GM18499 (cell line): ENCODE measurements around the gene GRK3.
"Not testable (repeated sequence)": the region's sequence is repeated elsewhere in the genome, so short reads cannot be mapped to it uniquely, and the experiment has no call there.

Experiments used
- ATAC-seq: cut with Tn5 transposase; IDR thresholded peaks from one replicate; pipeline ENCODE4 v1.9.1; 2021; ENCODE audit warnings: moderate number of reproducible peaks; ENCODE audit not compliant: insufficient read depth, unreplicated experiment

Gene GRK3

DNA sequence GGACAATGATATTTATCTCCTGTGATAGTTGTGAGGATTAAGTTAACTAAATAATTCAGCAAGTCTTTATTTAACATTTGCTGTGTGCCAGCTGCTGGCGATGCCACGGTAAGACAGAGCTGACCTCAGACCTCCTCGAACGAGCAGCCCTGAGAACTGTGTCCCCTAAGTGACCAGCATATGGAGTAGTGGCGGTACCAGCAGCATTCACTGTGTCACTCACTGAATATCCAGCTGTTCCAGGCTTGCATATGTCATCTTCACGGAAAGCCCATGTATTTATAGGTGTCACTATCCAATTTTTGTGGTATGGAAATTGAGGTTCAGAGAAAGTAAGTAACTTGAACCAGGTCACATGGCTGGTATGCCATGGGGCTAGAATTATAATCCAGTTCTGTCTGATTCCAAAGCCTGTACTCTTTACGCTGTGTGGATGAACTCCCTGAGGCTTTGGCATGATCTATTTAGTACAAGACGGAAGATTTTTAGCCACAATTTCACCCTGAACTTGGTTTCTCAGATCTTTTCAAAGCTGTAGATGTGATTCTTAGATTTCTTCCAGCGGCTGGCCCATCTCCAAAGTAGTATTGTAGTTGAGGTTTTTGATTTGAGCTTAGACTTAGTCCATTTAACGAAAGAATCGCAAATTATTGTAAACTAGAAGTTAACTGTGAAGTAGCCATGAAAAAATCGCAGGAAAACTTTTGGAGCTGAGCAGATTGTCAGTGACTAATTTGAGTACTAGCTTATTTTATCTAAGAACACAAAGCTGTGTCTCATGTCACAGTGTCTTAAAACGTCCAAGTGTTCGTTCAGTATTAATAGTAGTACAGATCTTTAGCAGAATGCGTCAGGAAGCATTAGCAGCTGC is 128.2 kb downstream of the GRK3 start:
- no peak for ATAC-seq

DNA sequence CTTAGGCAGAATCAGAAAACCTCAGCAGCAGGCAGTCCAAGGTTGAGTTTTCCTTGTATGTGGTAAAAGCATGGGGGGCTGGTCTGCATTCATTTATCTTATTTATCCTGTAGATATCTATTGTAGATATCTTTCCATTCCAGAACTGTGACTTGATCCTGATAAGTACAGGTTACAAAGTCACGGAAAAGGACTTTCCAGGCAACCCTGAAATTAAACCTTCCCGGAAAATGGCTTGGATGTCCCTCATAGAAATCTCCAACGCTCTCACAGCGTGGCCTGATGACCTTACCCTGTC is 128.7 kb downstream of the GRK3 start:
- no peak for ATAC-seq

DNA sequence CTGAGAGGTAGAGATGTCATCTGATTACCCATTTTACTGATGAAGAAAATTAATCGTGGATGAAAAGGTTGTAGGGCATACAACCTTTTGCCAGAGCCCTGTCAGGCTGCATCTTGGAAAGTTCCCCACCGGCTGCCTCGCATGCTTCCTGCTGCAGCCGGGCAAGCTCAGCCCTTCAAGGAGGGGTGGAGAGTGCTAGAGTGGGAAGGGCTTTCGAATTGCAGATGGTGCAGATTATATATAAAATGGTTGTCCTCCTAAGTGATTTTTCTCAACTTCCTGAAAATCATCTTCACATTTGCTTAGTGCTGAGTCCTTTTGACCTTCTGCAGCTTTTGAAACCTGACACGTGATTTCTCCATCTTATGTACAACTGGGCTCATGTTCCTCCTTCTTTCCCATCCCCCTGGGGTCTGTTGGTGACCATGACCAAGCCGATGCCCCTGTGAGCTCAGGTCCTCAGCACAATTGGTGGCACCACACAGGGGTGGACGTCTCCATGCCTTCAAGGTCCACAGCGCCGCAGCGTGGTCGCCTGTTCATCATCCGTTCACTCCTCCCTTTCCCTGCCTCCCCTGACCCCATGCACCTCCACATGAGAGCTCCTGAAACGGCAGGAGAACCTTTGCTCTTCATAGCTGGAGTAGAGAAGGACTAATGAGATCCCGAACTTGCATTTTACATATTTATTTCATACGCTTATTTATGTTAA is 129.9 kb downstream of the GRK3 start:
- no peak for ATAC-seq

DNA sequence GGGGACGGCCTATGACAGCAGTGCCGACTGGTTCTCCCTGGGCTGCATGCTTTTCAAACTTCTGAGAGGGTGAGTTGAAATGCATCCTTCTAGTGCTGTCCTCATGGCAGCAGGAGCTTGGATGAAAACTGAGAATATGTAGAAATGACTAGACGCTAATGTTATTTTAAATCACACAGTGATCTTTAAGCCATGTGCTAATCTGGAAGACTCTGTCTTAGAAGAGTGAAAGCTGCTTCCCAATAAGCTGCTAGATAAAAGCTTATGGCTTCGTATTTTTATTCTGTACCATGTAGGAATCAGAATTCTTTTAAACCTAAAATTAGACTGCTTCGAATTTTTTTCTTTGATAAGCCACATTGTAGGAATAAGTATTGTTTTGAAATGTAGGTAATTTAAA is 130.7 kb downstream of the GRK3 start:
- no peak for ATAC-seq

DNA sequence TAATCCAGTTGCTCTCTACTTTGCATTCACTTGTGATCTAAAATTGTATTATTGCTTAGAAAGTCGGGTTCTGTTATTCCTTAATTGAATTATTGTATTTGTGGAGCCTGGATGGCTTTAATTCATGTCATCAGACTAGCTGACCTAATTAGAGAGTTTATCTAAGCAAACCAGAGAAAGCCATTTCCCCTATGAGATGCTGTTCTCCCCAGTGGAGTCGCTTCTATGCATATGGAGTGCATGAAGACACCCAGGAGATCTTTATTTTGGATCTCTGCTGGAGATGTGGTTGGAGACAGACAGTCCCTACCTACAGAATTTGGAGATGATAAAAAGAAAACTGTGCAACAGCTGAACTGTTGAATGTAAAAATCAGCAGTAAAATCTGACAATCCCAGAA is 132.3 kb downstream of the GRK3 start:
- no peak for ATAC-seq

DNA sequence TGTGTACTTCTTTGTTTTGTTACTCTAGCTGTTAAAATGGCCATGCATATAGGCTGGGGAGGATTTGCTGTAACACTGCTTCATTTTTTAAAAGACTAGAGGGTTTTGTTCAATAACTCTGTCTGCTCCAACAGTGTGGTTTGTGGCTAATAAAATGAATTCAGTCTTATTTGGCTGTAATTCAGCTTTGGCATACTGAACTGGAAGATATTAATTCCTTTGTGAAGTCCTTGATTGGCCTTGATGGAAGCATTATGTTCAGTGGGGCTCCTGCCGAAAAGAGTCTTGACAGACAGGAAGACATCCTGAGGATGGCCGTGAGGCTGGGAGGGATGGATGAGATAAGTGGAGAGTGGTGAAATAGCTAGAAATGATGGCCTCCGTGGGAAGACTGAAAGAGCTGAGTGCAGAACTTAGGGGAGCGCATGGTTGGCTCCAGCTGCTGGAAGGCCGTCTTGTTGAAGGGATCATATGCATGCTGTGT is 132.7 kb downstream of the GRK3 start:
- no peak for ATAC-seq

DNA sequence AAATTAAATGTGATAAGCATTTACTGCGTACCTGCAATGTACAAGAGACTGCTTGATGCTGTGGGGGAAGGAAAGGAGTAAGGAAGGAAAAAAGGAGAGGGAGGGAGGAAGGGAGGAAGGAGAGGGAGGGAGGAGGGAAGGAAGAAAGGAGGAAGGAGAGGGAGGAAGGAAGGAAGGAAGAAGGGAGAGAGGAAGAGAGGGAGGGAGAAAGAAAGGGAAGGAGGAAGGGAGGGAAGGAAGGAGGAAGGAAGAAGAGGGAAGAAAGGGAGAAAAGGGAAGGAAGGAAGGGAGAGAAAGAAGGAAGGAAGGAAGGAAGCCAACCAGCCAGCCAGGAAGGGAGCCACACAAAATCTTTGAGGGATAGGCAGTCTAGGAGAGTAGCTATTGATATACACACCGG is 133.5 kb downstream of the GRK3 start:
- ATAC-seq, result no peak

DNA sequence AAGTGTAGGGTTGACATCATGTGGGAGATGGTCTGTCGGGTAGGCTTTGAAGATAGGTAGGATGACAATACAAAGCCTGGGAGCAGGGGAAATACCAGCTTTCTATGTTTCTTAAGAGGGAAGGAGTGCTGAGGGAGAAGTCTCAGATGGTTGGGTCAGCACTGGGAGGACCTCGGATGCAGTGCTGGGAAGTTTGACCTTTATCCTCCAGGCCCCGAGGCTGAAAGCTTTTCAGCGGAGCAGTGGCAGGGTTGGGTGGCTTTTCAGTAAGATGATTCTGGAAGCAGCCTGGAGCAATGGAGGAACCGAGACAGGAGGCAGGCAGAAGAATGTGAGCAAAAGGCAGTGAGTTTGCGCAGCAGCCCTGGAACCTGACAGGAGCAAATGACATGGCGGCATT is 134.0 kb downstream of the GRK3 start:
- no peak for ATAC-seq

DNA sequence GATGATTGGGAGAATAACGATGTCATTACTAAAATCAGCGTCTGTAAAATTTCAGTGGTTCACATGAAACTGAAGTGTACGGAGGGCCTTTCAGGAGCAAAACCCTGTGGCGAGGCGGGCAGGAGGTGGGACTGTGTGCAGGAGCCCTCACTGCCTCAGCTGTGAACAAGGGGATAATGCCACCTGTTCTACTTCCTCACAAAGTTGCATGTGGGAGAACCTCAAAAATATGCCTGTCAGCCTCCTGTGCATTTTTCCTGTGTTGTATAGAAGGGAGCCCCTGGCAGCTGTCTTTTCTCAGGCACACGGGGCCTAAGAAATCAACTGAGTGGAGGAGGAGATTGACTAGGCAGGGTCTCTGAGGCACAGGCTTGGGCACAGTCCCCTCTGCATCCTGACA is 134.5 kb downstream of the GRK3 start:
- no peak for ATAC-seq

DNA sequence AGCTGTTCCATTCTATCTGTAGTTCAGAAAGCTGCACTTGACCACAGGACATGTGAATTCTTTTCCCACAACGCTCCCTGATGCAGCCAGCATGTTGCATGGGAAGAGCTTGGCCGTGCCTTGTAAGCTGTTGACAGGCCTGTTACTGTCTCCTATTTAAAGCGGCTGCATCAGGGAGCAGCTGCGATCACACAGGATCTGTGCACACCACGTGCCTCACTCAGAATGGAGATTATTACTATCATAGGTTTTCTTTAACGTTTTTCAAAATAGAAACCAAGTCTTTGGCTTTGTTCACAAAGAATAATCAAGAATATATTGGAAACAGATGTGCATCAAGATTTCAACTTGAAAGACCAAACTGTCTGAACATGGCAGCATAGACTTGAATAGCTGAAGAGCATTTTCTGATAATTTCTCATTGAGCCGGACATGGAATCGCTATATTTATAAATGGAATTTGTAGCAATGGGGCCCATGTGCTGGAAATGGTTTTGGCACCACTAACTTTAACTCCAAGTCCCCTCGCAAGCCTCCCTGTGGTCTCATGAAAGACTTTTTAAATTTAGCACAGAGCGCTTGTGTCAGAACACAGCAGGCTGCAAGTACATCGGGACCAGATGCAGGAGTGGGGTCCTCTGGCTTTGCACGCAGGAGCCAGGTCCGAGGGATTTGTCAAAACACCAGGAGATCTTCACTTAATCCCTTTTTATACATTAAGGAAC is 136.7 kb downstream of the GRK3 start:
- ATAC-seq, result no peak

DNA sequence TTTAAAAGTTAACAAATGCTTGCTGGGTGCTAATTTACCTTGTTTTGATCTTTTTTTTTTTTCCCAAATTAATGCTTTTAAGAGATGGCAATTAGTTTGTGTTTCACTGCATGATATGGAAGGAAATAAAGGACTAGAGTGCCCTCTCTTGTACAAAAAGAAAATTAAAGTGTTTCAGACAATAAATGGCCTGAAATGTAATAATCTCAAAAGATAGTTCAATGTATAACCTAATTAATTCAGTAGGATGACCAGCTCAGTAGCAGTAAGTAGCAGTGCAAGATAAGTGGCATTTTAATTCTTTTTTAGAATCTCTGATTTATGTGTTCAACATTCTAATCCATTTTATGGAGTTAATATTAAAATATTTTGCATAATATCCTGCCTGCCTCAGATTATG is 137.6 kb downstream of the GRK3 start:
- ATAC-seq, result no peak

DNA sequence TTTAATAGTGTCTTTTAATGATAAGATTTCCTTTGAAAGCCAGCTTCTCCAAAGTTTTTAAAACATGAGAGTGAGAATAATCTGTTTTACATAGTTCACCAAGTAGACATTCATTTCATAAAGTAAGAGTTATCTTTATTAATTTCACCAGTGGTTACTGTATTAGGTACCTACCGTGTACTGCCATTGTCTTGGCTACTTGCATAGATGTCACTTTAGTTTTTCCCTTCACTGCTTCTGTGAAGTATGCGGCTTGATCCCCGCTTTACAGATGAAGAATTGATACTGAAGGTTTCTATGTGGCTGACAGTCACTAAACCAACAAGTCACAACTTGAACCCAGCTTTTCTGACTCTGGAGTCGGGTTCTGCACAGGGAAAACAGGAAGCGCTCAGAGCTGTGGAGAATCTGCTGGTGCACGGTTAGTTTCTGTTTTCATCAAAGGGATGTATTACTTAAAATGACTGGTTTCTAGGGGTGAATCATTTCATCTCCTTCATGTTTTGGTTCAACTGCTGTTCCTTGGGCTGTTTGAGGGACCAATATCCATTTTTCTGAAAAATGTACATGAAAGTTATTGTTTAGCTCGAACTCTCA is 138.2 kb downstream of the GRK3 start:
- ATAC-seq, result no peak

DNA sequence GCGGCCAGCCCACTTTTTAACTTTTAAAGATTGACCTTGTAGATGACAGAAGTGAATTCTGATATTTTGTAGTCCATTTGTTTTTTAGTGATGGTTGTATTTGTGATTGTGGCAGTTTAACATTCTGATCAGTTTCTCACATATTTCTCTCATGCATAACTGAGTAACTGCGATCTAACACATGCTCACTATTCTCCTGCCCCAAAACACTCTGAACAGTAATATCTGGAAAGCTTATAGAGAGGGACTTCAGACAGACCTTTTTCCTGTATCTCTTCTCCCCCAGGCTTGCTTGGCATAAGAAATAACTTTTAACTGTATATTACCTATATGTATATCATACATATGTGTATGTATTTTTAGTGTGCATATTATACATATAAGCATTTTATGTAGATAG is 140.2 kb downstream of the GRK3 start:
- ATAC-seq, result no peak

DNA sequence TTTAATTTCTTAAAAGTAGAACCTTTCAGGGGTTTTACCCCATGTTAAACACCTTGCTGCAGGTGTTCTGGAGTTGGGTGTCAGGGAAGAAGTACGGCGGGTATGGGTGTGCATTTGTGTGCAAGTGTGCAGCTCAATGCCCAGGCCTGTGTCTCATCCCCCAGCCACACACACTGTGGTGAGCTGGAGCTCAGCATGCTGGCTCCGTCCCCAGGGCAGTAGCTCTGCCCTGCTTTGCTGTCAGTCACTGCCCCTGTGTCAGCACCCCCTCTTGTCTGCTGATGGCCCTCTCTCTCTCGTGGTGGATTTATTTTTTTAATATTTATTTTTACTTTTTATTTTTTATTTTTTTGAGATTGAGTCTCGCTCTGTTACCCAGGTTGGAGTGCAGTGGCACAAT is 141.7 kb downstream of the GRK3 start:
- no peak for ATAC-seq

DNA sequence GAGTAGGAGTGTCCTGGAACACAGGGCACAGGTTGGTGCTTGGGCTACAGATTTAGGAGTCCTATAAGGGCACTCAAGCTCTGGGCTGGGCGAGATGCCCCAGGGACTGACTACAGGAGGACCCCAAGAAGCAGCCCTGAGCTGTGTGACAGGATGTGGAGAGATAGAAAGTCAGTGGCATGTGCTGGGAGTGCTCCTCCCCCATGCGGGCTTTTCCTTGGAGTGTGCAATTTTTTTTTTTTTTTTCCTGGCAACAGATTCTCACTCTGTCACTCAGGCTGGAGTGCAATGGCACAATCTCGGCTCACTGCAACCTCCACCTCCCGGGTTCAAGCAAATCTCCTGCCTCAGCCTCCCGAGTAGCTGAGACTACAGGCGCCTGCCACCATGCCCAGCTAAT is 144.0 kb downstream of the GRK3 start:
- not testable (repeated sequence) for ATAC-seq

DNA sequence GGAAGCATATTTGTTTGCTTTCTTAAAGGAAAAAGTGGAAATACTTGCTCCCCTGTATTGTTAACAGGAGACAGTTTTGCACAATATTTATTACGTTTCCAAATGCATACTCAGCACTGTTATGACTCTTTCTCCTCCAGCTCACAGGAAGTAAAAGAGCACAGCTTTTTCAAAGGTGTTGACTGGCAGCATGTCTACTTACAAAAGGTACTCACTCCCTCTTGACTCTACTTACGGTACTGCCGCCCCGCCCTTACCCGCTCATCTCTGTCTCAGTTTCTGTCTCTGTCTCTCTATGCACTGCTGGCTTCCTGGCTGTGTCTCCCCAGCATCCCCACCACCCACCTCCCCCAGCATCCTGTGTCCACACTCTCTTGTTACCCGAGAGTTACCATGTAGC is 145.3 kb downstream of the GRK3 start:
- no peak for ATAC-seq

DNA sequence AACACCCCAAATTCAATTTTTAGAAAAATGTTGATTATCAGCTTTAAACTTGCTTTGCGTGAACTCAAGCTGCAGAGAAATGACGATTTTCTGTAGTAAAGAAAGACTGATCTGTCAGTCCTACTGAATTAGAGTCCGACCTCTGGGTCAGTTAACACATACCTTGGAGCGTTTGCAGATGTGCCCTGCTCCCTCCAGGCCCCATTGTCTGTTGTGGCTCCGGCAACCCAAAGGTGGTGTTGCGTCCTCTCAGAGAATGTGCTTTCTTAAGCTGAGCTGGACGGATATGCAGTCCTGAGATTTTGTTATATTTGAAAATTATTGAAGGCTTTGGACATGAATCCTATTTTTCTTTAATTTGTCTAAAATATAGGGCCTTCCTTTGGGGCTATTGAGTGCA is 146.0 kb downstream of the GRK3 start:
- no peak for ATAC-seq

DNA sequence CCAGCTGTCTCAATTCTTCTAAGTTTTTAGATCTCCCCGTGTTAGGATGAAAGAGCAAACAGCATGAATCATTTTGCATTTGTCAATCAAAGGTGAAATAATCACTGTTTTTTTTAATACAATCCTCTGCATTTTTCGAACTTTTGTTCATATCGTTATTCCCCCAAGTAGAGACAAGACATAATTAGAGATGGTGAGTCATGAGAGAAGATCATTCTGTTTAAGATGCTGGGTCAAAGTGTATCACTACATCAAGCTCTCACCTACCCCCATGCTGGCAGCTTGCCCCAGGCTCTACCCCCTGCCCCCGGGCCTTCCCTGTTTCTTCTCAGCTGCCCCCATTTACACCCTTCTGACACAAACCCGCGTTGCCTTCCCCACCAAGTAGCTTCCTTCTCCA is 147.0 kb downstream of the GRK3 start:
- ATAC-seq, result no peak

DNA sequence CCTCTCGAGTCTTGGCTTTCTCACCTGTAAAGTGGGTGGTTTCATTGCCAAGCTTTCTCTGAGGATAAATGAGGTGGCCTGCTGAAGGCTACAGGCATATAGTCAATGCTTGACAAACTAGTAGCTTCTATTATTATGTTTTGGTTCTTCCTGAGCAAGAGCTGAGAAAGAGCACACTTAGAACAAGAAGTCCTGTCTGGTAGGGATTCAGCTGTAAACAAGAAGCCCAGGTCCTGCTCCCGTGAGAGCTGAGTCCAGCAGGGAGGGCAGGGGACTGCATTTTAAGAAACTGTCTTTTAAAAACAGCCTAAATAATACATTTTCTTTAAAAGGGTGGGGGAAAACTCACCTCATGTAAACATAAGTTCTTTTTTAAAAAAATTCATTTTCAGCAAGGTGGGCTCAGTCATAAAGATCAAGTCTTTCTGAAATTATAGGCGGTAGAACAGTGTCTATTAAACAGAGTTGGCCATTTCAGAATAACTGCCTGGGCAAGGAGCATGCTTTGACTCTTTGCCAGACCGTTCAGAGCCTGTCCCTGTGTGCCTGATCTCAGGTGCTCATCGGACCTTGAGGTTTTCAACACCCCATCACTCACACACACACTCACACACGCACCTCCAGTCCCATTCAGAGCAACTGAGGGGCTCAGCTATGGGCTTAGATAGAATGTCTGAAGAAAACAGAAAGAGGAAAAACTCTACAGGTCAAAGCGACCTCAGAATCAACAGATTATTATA is 148.4 kb downstream of the GRK3 start:
- no peak for ATAC-seq

DNA sequence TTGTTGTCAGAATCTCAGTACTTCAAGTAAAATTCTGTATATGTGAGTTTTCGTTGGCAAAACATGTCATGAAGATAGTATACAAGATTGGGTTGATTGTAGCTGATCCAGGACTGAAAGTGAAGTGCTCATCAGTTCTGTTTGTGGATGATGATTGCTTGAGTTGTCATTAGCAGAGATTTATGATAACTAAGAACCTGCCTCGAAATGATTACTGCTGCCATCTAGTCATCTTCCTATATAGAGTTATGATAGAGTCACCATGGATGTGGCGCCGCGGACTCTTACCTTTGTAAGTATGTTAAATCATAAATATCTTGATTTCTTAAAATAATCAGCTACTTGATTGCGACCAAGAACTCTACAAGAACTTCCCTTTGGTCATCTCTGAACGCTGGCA is 149.6 kb downstream of the GRK3 start:
- no peak for ATAC-seq
